HG03442 (cell line): ENCODE measurements around the gene VAV2.

ENCODE experiments used
- ATAC-seq: cut with Tn5 transposase; IDR thresholded peaks from one replicate; pipeline ENCODE4 v1.9.1; 2021; ENCODE audit warnings: mild to moderate bottlenecking, moderate library complexity; ENCODE audit not compliant: unreplicated experiment

VAV2 gene

DNA sequence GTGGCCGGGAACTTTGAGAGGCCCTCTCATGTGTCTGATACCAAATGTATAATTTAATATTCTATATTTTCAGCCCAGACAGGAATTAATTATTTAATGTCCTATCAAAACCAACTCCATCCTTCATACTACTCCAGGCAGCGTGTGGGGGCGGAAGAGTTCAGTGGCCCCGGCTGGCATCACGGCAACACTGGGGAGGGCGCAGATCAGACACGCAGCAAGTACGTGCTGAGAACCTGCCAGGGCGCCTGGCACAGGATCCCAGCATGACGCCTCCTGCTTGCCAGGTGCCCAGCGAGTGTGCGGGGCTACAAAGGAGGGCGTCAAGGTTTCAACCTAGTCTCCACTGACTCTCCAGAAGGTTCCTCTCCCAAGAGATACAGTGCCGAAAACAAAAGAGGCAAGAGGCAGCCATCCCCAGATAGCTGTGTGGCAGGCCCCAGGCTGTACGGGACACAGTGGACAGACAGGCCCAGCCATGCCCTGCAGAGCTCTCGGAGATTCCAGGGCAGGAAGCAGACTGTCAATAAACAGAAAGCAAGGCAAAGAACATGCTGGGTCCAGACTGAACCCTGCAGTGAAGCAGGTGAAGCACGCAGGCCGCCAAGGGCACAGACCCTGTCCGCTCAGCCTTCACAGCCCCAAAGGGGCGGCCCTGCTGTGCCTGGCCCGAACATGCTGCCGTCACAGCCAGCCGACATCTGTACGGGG is 110.3 kb downstream of the VAV2 start:
- no peak for ATAC-seq

DNA sequence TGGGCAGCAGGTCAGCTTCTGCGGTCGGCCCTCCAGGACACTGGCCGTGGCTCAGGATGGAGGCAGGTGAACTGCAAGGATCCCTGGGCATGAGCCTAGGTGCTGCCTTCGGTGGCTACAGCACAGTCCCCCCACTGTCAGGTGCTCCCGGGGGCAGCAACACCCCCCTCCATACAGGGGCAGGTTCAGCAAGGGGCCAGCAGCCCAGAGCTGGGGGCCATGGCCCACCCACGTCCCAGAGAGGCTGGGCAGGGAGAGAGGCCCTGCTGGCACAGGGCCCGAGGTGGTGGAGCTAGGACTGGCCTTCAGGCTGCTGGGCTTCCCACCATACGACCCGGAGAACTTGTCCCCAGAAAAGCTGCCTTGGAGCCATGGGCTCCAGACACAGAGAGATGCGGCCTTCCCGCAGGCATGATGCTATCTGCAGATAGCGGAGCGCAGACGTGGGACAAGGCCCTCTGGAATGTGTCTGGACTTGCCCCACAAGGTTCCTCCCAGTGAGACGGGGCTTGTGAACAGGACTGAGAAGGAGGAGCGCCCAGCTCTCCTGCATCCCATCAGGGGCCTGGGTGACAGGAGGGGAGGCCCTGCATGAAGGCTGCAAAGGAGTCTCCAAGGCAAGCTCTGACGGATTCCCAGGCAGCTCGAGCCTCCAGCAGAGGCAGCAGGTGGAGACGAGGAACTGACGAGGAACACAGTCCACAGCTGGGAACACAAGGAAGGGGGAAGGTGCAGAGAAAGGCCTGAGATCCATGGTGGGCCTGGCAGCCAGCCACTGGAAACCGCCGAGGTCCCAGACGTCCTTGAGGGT is 111.1 kb downstream of the VAV2 start:
- ATAC-seq, result no peak

DNA sequence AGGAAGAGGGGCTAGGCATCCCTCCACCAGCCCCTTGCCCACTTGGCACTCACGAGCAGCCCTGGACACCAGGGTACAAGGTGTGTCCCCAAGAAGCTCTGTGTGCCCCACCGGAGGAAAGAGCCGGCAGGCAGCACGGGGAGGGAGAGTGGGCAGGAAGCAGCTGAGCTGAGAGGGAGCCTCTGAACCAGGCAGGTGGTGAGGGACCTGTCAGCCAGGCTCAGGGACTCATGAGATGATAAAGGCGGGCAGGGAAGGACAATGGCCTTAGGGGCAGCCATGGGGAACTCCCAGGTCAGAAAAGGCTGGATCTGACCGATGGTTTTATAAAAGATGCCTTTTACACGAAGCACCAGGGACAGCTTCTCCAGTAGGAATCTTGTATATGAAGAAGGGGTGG is 112.0 kb downstream of the VAV2 start:
- no peak for ATAC-seq

DNA sequence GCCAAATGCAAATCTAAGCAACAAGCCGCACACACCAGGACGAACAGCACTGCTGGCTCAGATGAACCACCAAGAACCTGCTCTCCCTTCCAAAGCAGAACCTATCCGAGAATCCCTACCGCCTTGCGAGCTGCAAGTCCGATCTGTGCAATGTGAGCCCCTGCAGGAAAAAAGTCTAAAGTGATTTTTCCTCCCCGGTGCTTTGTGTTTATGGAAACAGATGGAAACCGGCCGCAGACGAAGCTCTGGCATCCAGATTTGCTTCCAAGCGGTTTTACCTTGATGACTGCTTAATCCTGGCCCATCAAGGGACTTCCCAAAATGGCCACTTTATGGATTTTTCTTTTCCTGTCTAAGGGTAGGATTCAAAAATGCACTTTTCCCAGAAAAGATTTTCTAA is 112.5 kb downstream of the VAV2 start:
- no peak for ATAC-seq

DNA sequence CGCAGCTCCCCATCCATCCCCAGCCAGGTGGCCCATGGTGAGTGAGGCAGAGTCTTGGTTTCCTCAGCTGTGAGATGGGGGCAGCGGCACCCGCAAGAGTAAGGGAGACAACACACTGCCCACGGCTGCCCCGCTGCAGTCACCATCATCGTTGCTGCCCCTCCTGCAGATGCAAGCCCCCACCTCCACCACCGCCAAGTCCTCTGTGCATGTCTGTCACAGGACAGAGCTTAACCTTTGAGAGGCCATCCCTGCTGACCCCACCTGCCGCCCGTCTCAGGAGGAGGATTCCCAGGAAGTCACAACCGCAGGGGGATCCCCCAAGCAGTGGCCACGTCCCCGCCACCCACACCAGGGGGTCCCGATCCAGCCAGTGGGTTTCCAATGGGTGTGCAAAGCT is 113.7 kb downstream of the VAV2 start:
- no peak for ATAC-seq

DNA sequence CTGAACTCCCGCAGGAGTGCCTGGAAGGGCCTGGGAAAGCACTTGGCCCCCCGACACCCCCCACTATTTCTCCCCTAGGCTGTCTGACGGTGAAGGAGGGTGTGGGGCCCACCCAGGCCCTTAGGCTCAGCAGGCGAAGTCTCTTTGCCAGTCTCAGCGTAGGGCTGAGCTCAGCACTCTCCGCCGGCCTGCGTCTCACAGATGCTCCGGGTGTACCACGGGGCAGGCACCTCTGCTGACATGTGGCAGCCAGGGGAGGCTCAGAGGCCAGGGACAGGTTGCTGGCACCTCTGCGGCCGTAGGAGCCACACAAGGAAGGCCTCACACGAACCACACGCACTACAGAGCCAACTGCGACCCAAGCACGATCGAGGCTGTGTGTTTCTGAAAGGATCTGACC is 114.2 kb downstream of the VAV2 start:
- no peak for ATAC-seq

DNA sequence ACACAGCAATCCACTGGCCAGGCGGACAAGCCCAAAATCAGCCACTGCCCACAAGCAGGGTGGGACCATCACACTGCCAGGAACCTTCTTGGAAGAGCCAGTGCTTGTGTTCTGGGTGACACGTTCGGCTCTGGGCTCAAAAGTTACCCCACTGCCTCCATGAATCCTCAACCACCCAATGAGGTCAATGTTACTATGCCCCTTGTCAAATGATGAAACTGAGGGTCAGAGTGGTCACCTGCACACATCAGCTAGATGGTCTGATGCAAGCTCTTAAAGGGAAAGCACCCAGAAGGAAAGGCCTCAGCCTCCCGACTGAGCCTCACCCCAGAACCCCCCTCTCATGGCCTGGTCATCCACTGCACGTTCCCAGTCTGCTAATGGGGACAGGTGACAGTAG is 114.8 kb downstream of the VAV2 start:
- no peak for ATAC-seq

DNA sequence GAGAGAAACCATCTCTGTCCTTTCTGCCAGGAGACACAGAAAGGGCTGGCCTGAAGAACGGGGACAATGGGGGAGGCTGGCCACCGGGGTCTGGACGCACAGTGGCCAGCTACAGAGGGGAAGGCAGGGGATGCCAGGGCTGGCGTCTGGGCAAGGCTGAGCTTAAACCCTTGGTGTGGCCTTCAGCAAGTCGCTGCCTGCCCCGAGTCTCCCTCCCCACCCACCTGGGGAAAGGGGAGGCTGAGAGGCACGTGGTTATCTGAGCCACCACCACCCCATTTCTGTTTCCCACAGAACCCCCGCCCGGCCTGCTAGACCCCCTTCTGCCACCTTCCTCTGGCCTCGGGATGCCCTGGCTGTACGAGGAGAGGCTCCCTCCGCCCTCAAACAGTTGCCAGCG is 115.3 kb downstream of the VAV2 start:
- no peak for ATAC-seq

DNA sequence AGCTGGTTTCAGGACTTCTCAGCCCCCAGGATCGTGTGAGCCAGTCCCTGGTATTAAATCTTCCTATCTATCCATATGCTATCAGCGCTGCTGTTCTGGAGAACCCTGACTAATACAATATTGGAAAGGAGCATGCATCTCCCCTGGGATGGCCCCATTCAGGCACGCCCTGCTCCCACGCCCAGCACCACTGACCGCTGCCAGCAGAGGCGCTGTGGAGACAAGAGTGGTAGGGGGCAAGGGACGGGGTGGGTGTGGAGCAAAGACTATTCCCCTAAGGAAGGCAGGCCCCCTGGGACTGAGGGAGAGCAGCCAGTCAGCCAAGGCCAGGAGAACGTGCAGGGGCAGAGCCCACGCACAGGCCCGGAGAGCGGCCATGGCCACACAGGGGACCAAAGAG is 116.0 kb downstream of the VAV2 start:
- no peak for ATAC-seq

DNA sequence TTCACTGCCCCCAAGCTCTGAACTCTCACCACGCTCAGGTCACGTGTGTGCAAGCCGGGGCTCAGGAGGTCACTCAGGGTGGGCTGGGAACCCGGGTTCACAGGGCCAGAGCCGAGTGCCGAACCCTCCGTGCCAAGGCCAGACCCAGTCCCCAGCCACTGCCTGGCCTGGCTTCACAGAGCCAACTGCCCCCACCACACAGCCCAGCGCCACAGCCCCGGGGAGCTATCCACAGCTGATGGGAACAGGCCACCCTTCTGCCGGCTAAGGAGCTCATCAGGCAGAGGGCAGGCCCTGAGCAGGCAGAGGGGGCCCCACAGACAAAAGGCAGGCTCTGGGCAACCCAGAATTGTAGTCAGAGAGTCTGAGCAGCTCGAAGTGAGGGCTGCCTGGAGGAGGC is 117.0 kb downstream of the VAV2 start:
- ATAC-seq, result no peak

DNA sequence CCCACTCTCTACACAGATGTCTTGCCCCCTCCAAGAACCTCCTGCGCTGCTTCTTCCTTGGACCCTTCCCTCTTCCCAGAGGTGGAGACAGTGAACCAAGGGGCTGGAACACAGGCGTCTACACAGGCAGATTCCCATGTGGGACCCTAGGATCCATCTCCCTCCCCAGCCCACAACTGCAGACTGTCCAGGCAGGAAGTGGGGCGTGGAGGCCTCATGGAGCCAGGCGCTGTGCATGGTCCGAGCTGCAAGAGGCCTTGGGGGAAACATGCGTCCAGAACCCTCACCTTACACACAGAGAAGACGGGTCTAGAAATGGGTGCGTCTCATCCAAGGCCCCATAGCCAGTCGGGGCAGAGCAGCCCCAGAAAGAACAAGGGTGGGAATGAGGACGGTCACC is 117.5 kb downstream of the VAV2 start:
- ATAC-seq, result no peak

DNA sequence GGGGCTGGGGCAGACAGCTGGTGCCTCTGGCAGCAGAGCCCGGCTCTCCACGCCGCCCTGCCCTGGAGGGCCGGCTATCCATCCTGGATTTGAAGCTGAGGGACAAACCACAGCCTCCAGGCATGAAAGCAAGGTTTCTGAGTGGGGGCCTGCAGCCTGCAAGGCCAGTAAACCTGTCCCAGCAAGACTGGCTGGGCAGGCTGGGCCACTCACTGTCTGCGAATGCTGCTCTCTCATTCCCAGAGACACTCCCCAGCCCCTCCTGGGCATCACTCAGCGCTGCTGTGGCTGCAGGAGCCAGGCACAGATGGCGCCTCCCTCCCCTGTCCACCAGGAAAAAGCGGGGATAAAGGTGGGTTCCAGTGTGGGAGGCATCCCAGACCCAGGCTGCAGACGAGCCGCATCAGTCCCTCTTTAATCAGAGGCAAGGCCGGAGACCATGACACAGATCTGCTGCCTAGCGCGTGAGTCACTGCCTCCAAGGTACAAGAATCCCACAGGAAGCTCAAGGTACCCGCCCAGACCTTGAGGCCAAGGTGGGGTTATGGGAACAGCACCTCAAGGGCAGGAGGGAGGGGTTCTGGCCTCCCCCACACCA is 118.0 kb downstream of the VAV2 start:
- ATAC-seq, result no peak

DNA sequence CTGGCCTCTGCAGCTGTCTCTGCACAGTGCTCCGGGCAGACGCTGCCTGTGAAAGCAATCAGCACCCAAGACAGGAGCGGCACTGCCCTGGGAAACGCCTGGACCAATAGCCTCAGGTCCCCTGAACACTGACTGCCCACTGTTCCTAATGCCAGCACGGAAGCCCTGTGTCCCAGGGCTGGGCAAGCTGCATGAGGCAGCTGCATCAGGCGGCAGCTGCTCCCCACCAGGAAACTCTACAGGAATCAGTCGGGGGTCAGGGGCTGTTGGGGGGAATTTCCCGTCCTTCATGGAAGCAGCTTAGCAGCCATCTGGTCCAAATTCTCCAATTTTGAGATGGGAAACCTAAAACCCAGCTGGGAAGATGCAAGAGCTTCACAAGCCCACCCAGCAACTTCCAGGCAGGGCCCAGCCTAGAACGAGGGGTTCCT is 118.6 kb downstream of the VAV2 start:
- ATAC-seq, result no peak

DNA sequence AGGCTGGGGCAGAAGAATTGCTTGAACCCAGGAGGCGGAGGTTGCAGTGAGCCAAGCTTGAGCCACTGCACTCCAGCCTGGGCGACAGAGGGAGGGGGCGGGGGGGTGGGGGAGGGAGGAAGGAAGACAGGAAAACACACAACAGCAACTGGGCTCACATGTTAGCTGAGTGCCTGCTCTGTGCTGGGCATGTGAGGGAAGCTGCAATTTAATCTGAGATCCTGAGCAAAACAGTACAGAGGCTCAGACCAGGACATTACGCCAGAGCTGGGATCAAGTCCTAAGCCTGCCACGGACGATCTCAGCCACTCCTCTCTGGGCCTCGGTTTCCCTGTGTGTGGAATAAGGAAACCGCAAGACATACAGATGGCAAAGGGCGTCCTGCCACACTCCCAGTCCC is 119.1 kb downstream of the VAV2 start:
- ATAC-seq, result no peak

DNA sequence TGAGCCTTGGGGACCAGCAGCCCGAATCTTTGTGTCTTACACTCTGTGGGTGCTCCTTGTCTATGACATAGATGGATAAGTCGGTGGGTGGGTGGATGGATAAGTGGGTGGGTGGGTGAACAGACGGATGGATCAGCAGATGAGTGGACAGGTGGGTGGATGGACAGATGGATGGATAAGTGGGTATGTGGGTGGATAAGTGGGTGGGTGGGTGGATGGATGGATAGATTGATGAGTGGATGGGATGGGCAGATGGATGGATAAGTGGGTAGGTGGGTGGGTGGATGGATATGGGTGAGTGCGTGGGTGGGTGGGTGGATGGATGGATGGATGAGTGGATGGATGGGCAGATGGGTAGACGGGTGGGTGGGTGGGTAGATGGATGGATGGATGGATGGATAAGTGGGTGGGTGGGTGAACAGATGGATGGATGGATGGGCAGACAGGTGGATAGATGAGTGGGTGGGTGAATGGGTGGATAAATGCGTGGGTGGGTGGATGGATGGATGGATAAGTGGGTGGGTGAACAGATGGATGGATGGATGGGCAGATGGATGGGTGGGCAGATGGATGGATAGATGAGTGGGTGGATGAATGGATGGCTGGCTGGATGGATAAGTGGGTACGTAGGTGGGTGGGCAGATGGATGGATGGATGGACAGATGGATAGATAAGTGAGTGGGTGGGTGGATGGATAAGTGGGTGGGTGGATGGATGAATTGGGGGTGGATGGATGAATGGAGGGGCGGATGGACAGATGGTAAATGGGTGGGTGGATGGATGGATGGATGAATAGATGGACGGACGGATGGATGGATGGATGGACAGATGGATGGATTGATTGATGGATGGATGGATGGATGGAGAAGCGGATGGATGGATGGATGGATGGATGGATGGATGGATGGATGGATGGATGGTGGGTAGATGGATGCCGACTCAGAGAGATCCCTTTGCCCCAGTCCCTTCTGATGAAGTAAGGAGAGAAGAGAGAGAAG is 121.2 kb downstream of the VAV2 start:
- no peak for ATAC-seq

DNA sequence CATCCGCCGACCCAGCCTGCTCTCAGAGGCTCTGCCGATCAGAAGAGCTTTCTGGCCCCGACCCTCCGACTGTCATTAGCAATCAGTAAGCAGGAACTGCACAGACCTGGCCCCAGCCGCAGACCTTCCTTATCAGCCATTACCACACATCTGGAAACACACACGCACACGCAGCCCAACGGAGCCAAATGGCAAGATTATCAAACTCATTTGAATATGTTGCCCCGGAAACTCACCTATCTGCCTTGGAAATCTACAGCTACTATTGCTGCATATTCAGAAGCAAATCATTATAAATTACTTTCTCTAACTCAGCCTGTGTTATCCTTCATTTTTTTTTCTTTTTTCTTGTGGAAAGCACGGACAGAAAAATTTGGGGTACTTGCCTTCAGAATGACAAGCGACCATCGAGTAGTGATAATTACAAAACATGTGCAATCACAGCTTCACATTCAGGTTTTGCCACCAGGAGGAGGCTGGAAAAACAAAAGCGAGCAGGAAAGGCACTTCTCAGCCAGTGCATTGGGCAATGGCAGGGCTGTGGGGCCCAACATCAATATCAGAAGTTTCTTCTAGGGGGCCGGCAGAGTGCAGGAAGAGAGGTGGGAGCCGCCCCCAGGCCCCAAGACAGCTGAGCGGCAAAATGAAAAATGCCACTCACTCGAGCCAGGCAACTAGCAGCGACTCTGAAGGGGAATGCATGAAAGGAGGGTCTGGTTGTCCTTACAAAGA is 122.3 kb downstream of the VAV2 start:
- ATAC-seq, result no peak

DNA sequence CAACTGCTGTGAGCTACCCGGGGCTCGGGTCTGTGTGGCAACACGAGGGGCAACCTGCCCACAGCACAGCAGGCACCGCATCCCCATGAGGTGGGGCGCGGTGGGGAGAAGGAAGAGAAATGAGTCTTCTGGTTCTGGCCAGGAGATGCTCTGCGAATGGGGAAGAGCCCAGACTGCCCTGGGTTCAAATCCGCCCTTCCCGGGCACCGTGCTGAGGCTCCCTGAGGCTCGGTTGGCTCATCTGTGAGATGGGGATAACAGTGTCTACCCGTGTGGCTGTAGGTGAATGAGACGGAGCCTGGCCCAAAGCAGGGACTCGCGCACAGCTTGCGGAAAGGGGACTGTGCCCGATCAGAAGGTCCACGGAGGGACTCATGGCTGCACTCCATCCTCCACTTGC is 123.9 kb downstream of the VAV2 start:
- no peak for ATAC-seq

DNA sequence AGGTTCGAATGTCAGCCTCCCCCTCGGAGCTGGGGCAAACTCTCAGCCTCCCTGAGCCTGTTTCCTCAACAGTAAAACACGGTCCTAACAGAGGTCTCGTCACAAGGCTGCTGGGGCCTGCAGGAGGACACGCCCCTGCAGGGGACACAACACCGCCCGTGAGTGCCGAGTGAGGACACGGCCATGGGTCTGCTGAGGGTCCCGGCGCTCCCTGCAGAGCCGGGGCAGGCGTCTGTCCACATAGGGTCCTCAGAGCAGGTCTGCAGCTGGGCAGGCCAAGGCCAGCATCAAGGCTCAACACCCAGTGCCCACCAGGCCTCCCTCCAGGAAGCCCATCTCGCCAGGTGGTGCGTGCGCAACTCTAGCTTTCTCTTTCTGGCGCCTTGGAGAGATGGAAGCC is 125.2 kb downstream of the VAV2 start:
- no peak for ATAC-seq

DNA sequence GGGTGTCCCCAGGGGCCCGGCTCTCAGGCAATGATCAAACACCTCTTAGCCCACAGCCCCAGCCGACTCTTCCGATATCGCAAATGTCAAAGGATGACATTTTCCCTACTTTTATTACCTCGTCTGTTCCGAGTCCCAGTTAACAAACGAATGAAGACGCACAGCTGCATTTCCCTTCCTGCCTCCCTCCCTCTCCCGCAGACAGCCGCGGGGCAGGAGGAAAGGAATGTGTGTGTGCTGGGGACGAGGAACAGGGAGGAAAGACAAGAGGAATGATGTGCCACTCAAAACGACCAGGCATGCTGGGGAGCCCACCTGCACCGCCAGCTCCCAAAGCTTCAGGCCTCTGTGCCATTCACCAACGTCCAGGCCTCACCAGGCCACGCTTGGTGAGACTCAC is 128.1 kb downstream of the VAV2 start:
- no peak for ATAC-seq

DNA sequence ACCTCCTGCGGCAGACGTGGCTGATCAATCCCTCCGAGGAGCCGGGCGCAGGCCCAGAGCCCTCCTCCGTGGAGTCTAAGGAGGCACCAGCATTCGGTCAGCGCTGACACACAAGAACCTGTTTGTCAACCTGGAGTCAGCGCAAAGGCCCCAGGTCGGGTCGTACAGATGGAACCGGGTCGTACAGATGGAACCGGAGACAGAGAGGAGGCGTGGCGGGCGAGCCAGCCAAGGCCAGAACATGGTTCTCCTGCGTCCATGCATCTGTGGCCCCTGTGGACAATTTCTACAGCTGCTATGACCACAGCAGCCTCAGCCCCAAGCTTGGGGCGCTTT is 128.9 kb downstream of the VAV2 start:
- ATAC-seq, result no peak
